Amniotic stem cell (primary cell): ENCODE measurements around the gene AMOTL2.

Experiments
- DNase-seq: peaks from one replicate; lab custom pipeline; 2025; lab: John Stamatoyannopoulos, UW

AMOTL2 gene

DNA sequence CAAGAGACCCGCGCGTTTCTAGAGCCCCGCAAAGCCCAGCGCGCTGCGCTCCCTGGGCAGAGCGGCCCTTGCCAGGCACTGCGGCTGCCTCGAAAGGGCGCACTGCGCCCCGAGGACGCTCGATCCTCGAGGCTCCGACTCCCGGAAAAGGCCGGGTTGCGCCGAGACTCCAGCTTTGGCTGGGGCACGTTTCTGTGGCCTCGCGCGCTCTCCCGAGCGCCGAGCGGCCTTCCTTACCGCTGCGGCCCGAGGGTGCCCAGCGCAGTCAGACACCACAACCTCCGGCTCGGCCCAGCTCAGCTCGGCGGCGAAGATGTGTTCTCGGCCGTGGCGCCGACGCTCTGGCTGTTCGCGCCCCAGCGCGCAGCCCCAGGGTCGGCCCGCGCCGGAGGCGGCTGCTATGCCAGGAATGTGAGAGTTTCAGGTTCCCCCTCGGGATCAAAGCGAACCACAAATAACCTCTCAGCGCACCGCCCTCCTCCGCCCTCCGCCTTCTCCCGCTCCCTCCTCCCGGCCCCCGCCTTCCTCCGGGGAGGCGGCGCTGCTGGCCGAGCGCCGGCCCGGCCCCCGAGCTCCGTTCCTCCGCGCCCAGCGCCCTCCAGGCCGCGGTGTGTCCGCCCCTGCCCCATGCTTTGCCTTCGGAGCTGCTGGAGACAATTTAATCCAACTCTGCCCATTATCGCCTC lies at the start of gene AMOTL2:
Gene AMOTL2, minus strand, starts transcription at position 343 of the 686 bp plus-strand sequence. CDS start 3,014 bp downstream, outside the sequence.
- DNase-seq: peak; percentile 89

DNA sequence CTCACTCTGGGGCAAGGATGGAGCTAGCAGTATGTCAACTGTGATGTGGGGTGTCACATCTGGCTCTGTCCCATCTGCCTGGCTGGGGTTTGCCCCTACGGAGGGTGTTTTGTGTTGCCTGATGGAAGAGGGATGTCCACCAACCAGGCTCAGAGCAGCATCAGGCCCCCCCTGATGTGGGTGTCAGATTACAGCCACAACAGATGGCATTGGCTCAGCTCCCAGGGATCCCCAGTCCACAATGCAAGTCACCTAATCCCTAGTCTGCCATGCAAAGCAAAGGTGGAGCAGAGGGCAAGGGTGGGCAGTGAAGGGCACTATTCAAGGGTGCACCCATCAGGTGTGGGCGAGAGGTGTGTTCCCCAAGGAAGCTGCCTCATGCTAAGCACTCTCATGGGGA lies 48.9 kb upstream of the AMOTL2 start:
- no peak for DNase-seq

DNA sequence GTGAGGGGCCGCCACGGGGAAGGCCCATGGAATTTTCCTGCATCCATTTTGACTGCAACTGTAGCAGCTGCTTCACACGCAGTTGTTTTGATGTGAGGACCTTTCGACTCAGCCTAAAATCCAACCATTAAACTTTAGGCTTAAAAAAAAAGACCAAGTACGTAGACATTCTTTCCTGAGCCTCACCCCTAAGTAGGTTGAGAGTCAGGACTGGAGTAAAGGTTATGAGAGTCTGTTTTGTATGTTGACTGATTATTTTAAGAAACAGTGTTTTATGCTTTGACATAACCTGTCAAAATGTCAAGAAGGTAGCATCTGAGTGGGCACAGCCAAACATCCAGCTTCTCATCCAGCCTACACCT lies 45.7 kb upstream of the AMOTL2 start:
- DNase-seq: no peak

DNA sequence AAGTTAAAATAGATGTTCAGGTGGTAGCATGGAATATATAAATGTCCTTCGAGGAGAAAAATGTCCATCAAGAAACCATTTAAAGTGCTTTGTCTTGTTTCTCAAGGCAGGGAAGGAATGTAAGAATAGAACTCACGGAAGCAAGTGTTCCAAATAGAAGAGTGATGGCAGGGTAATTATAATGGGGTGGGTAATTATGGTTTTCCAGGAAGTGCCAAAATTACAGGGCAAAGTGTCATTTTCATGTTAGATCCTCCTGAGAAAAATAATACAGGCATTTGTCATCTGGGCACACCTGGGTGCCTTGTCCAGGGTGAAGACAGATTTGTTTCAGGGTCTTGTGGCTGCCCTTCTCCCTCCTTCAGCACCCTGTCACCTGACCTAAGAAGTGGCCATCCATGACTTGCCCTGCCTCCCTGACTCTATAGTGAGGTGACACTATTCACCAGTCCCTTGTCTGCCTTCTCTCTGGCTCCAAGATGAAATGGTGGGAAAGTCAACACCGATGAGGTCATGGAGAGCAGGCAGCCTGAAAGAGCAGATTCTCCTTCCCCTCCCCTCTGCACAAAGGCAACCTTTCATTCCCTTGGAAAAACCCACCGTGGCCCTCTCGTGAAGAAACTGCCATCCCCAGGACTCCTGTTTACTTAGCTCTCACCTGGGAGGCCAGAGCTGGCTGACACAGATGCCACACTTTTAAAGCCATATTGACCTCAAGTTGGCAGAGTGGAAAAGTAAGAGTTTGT lies 45.1 kb upstream of the AMOTL2 start:
- DNase-seq: no peak

DNA sequence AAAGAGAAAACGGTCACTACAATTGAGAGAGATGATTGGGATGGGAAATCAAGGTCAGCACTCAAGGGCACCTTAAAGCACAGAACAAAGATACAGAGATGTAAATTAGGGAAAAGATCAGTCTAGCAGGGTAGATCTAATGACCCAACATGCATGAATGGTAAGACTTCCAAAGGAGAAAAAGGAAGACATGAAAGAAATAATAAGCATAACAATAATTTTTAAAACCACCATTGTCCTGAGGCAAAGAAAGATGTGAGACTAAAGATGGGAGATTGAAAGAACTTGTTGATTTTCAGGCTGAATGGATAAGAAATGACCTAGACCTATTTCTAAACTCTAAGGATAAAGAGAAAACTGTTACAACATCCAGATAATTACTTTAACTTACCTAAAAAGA lies 34.8 kb upstream of the AMOTL2 start:
- no peak for DNase-seq

DNA sequence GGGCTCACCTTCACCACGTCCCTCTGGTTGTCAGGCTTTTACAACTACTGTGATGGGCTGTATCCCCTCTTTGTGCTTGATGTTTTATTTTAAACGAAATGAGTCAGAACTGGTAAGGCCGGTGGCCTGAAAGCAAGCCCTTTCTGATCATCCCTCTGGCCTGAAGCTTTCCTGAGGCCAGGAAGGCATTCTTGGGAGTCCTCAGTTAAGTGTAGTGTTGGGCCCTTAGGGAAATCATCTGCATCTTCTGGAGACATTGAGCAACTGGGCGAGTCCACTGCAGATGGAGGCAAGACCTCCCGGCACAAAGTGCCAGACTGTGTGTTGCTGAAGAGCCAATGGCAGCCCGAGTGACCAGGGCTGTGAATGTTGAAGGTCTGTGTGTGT lies 33.0 kb upstream of the AMOTL2 start:
- no peak for DNase-seq

DNA sequence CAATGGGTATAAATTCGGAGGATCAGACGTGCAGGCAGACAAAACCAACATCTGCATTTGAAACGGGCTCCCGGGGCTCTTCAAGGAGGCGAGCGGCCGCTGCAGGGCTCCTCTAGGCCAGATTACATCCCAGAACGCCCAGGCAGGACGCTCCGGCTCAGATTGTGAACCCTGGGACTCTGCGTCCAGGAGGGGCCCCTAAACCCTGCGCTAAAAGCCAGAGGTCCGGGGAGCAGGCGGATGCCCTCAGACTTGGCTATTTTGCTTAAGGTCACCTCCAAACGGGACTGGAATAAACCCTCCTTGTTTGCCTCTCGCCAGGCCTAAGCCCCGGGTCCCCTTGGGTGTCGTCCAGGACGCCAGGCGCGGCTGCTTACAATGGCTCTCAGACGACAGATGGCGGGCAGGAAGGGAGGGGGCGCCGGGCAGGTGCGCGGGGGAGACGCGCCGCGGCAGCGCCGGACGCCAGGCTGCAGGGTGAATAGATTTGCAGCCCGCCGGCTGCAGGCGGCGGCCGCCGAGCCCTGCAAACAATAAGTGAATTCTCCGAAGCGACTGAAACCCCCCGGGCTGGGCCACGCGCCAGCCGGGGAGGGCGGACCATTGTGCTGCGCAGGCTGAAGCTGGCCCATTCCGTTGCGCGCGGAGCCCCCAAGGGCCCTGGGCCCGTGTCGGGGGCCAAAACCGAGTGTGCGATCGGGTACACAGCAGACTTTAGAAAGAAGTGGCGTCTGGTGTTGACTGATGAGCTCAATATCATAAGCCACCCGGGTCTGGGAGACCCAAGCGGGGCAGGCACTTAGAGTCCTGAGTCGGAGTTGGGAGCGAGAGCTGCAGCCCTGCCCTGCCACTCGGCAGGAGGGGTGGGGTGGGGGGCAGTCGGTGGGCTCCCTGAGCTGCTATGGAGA lies 32.3 kb upstream of the AMOTL2 start:
- DNase-seq: no peak

DNA sequence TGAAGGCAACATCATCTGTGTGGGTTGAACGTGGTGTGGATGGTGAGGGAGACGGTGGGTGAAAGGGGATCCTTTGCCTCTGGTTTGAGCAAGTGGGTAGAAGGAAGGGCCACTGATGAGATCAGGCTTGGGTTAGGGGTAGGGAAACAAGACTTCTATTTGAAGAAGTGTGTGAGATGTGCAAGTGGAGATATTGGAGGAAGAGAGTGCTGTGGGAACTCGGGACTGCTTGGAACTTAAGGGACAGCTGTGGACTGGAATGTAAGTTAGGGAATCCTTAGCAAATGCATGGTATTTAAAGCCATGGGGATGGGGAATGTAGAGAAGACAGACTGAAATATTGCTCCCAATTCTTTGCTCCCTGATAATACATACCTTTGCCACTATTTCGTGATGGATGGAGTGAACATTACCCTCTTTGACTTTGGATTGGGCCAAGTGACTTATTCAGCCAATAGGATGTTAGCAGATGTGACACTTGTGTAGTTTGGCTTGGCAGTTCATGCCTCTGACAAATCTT lies 30.2 kb upstream of the AMOTL2 start:
- no peak for DNase-seq

DNA sequence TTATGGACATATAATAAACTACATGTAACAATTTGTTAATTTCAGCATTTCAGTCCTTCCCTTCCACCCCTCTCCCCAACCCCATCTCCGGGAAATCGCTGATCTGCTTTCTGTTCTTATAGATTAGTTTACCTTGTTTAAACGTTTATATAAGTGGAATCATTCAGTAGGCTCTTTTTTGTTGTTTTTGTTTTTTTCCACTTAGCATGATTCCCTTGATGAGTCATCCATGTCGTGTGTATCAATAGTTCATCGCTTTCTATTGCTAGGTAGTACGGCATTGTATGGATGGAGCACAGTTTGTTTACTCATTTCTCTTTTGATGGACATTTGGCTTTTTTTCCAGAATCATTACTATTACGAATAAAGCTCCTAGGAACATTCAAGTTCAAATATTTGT lies 23.5 kb upstream of the AMOTL2 start:
- DNase-seq: no peak

DNA sequence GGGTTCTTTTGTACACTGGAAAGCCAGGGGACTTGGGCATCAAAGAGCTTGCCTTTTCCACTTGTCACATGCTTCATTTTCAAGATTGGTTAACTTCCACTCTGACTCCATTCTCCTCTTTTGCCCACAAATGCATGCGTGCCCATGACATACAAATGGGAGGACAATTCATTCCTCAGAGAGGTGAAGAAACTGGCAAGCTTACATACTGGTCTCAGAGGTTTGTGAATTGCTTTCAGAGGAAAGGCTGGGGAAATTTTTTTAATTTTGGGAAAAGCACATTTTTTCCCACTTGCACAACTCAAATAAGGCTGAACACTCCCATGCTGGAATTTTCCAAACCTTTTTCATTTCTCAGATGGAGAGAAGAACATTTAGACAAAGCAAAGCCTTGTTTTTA lies 20.9 kb upstream of the AMOTL2 start:
- DNase-seq: no peak

DNA sequence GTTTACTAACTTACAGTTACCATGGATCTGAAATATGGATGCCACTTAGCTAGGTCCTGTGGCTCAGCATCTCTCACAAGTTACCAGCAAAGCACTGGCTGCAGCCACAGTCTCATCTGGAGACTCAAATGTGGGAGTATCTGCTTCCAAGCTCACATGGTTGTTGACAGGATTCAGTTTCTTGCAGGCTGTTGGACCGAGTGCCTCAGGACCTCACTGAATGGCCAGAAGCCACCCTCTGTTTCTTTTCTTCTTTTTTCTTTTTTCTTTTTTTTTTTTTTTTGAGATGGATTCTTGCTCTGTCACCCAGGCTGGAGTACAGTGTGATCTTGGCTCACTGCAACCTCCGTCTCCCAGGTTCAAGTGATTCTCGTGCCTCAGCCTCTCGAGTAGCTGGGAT lies 20.1 kb upstream of the AMOTL2 start:
- no peak for DNase-seq

DNA sequence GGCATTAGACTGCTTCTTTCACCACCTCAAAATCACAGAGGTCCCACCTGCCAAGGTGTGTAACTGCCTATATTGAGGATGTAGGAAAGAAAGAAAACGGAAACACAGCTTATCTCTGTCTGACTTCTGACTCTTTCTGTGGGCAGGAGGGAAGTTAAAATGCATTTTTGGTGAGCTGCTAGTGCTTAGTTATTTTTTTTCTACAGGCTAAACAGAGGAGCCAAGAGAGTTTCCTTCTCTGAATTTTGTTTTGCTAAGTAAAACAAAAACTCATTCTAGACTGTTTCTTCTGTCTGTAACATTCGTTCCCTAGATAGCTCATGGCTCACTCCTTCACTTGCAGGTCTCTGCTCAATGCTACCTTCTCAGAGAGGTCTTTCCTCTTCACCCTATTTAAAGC lies 18.8 kb upstream of the AMOTL2 start:
- no peak for DNase-seq

DNA sequence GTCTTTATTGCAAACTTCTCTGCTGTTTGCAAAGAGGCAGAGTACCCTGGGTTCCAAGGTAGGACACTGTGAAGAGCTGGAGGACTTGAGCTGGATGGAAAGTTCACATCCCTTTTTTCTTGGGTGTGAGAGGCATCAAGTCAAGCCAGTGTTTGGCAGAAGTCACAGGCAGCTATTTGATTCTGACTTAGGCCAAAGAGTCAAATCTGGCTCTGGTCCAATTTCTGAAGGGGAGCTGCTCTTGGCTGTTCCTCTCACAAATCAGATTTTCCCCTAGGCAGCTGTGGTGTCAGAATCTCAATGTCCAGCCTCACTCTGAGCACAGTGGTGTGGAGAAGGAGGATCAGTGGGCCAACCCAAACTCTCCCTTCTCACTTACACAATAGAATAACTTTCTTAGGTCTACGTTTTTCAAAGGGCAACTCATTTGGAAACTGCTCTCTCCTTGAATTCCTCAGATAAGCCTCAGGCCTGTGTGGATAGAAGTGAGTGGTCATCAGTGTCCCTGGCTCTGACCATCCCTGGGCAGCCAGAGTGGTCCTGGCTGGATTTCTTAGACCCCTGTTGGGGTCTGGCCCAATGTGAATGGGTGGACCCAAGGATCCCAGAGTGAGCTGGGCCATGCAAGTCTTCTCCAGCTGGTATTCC lies 18.2 kb upstream of the AMOTL2 start:
- no peak for DNase-seq

DNA sequence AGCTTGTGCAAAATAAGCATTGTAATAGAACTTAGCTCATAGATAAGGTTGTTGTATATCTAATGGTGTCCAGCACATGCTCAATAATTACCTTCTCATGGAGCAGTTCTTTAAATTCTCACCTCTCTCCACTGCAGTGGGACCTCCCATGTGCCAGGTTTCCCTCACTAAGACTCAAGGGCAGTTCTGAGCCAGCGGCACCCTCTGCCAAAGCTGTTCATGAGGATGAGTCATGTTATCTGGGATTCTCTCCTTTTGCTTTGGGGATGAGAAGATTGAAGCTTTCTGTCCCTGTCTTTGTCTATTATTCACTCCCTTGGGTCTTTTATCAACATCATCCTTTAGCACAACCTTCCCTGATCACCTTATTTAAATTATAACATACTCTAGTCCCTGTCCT lies 15.6 kb upstream of the AMOTL2 start:
- DNase-seq: no peak

DNA sequence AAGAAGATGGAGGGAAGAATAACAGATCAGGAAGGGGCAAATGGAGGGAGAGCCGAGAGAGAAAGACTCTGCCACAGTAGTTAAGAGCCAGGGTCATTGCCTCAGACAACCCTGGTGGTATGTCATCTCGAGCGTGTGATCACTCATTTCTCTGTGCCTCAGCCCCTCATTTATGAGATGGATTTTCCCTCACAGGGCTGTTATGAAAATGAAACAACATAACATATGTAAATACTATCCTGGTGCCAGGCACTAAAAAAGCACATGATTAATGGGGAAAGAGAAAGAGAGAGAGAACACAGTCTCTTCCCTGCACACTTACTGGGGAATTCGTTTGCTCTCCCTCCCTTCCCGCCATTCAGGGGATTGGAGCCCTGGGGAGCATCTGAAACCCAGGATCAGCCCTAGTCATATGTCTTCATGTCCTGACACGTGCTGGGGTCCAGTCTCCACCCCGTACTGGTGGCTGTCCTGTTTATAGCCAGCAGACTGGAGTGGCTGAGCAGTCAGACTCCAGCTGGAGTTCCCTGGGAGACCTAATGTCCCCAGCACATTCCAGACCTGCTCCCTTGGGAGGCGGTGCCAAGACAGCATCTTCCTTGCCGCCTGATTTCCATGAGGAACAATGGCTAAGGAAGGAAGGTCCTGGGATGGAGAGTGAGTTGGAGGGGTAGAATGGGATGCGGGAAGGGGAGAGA lies 14.7 kb upstream of the AMOTL2 start:
- no peak for DNase-seq

DNA sequence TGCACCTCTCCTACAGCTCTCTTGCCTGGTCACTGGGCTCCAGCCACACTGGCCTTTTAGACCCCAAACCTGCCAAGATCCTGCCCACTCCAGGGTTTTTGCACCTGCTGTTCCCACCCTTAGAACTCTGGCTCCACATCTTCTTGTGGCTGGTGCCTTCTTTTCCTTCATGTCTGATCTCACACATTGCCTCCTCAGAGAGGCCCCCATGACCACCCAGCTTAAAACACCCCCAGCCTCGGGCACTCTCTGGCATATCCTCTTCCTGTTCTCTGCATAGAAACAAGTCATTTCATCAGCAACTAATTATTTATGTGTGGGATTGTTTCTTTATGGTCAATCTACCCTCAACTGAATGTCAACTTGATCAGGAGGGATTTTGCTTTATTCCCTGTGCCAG lies 14.0 kb upstream of the AMOTL2 start:
- no peak for DNase-seq

DNA sequence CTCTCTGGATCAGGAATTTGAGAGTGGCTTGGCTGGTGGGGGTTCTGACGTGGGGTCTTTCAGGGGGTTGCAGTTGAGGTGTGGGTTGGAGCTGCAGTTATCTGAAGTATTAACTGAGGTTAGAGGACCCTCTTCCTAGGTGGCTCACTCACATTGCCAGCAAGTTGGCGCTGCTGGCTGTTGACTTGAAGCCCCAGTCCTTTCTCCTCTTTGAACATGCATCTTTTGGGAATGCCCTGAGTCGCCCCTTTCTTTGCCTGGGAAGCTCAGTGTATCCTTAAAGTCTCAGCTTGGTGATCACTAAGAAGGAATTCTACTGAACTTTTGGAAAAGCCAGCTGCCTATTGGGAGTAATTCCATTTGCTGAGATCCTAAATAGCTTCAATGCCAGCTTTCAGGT lies 13.0 kb upstream of the AMOTL2 start:
- DNase-seq: no peak

DNA sequence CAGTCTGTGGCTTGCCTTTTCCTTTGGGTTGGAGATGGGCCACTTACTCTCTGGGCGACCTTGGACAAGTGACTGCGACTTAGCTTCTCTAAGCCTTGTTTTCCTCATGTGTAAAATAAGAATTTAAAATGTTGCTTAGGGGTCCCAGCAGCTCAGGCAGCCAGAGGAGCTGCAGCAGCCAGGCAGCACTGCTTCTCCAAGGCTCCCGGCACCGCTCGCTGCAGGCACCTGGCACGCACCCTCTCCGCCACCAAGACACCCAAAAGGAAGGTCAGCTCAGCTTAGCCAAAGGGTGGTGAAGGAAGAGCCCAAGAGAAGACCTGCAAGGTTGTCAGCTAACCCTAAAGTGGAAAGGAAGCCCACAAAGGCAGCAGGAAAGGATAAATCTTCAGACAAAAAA lies 10.7 kb upstream of the AMOTL2 start:
- no peak for DNase-seq

DNA sequence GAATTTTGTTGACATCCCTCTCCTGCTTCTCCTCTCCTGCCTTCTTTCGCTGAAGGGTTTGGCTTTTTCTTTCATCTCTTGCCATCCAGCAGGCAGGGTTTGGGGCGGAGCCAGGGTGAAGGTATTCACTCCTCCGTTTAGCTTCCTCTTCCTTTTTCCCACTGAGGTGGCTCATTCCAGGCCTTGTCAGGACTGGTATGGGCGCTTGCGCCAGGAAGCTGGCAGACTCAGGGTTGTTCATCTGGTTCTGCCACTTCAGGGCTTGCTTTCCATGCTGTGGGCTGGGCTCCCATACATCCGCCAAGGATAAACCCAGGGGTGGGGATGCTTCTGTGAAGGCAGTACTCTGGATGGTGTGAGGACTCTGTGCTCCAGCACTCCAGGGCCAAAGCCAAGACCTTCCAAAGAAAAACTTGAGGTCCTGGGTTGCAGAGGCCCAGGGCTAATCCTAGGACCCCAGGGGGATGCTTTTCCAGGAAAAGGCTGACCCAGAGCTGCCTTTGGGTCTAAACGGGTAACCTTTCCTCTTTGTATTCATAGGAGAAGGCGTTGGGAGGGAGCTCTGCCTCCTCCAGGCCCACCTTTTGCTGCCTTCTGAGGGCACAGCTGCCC lies 7.7 kb upstream of the AMOTL2 start:
- no peak for DNase-seq

DNA sequence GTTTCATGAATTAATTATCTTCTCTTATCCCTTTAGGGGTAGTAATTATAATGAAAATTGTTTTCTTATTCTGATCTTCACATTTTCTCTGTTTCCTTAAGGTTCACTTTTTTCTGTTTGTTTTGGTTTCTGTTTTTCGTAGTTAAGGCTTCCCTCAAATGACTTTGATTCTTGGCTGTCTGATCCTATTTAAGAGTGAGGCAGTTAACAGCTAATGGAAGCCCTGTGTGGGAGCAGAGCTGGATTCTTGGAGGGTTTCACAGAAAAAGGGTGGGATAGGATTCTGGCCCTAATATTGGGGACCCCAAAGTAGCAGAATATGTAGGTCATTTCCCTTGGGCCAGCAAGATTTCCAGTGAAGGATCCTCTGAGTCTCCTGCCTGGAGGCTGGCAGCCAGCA lies 6.8 kb upstream of the AMOTL2 start:
- no peak for DNase-seq

DNA sequence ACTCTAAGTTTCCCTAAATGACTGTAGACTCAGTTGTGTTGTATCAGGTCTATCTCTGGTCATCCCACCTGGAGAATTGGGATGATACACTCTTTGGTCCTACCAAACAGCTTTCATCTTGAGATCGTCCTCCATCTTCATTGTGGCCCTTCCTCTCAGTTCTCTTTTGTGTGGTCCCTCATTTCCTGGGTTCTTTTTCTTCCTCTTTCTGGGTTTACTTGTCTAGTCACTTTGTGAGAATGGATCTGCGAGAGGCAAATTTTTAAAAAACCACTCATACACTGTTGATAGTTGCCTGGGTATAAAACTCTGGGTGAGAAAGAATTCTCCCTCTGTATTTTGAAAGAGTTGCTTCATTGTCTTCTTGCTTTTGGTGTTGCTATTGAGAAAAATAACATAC lies 6.0 kb upstream of the AMOTL2 start:
- no peak for DNase-seq
